SW 1271 (cell line): ENCODE measurements around the gene SYTL3.
"Not testable (repeated sequence)": the region's sequence is repeated elsewhere in the genome, so short reads cannot be mapped to it uniquely, and the experiment has no call there.

Experiments used
- DNase-seq, 2 experiments: peaks; one replicate each; lab custom pipeline; 2025; lab: John Stamatoyannopoulos, UW

SYTL3 gene

DNA sequence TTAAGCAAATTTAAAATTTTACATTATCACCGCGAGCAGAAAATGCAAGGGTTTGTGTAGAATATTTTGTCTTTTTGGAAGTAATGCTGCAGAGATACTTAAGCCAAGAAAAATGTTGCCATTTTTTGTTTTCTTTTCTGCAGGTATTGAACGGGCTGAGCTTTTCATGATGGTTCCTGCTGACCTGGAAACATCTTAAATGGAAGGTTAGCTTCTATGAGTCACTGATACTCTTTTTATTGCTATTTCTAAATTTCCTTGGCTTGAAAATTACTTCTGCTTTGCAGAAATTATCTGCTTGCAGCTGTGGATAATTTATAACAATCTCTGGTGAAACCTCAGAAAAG is 12.7 kb downstream of the SYTL3 start:
- DNase-seq: no peak

DNA sequence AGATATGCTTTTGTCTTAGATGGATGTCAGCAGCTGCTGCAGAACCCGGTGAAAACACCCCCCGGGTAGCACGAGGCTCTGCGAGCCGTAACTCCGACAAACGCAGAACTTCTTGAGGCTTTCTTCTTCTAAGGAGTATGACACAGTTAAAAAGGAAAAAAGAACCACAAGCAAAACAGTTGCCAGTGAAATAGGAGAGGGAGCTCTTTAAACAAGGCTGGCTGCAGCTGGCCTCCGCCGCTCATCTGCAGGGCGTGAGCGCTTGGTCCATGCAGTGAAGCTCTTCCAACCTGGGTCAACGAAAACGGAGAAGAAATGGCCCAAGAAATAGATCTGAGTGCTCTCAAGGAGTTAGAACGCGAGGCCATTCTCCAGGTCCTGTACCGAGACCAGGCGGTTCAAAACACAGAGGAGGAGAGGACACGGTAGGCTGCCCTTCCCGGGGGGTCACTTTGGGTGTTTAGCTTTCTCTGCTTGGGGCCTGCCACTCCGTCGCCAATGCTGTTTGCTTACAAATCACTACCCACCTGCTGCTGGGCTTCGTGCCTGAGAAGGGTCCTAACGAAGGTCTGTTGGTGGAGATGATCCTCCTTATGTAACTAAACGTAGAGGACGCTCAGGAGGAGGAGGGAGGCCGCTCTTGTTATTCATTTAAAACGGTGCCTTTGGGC is 13.2 kb downstream of the SYTL3 start:
- DNase-seq: no peak

DNA sequence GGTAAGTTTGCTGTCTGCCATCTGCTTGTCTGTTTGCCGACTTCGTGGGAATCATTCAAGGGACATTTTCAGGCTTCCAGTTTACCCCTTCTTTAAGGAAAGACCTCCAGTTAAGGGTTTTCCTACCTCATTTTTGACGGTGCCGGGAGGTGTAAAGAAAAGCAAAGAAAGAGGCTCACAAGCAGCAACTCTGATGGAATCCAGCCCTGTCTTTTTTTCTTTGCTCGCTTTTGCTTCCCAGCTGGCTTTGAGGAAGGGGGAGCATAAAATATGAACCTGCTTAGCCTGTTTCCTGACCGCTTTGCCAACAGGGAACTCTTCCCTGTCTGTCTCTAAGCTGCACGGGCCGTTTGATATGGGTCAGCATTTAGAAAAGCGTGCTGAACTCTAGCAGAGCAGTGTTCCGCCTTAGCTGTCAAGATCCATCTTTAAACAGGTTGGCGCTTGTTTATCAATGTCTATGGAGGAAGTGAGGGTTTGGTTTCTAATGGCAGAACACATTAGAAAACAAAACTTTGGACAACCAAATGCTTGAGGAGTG is 13.8 kb downstream of the SYTL3 start:
- DNase-seq: no peak

DNA sequence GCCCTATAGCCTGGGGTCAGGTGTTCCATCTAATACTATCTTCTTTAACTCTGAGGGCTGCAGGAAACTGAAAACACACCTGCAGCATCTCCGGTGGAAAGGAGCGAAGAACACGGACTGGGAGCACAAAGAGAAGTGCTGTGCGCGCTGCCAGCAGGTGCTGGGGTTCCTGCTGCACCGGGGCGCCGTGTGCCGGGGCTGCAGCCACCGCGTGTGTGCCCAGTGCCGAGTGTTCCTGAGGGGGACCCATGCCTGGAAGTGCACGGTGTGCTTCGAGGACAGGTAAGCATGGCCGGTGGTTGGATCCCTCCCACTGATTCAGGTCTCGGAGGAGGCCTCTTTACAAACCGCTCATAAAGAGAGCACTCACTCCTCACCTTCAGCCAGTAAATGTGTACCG is 15.5 kb downstream of the SYTL3 start:
- no peak for DNase-seq

DNA sequence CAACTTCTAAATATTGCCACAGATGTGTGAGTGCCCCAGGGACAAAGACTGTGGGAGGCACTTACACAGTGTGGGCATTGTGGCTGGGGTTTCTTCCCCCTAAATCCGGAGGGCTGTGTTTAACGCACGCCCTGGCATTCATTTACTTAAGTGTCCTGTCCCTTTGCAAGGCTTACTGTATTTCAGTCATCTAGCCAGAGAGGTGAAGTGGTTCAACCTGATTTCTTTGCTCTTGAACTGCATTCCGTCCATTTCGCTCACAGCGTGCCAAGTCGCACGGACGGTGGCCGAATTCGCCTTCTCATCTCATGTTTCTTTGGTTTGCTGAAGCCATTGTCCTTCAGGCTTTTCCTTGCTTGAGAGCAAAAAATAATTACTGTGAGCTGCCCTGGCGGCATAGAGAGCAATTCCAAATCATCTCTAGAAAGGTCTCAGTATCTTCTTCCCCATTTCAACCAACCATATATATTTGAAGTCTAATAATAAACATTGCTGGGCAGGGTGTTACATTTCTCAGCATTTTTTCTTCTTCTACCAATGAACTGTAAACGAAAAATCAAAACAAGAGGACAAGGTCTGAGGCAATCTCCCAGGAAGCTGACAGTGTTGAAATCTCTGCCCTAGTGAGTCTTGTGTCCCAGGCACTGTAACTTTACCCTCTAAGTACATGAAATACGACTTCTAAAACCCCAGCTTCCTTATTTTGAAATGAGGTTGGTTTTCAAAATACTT is 16.9 kb downstream of the SYTL3 start:
- no peak for DNase-seq

- DNase-seq: no peak
Observed at GRCh38 chr6:158667360-158667981, 17.6 kb downstream of the SYTL3 start.

DNA sequence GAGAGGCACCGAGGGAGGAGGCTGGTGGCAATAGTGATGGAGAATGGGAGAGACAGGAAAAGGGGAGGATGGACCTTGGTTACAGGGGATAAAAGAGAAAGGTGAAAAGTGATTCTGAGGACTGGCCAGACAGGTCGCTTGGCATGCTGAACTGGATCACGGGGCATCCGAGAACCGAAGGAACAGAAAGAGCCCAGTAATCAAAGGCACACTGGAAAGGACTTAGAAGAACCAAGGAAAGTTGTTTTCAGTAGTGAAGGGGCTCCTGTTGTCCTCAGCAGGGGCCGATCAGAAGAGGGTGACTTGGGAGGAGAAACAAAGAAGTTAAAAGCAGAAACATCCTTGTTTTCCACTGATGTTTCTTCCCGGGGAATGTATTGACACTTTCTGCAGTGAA is 18.9 kb downstream of the SYTL3 start:
- no peak for DNase-seq

- DNase-seq: no peak
Observed at GRCh38 chr6:158669145-158670035, 19.5 kb downstream of the SYTL3 start.

DNA sequence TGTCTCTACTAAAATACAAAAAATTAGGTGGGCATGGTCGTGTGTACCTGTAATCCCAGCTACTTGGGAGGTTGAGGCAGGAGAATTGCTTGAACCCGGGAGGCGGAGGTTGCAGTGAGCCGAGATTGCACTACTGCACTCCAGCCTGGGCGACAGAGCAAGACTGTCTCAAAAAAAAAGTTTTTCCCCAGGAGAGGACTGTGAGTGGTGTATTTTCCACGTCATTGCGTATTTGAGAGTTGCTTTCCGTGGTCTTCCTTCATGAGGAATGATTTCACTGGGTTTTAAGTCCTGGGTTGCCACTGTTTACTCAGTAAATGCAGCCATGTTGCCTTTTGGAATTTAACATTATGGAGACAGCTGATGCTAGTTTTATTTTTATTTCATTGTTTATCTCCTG is 22.3 kb downstream of the SYTL3 start:
- not testable (repeated sequence) for DNase-seq

DNA sequence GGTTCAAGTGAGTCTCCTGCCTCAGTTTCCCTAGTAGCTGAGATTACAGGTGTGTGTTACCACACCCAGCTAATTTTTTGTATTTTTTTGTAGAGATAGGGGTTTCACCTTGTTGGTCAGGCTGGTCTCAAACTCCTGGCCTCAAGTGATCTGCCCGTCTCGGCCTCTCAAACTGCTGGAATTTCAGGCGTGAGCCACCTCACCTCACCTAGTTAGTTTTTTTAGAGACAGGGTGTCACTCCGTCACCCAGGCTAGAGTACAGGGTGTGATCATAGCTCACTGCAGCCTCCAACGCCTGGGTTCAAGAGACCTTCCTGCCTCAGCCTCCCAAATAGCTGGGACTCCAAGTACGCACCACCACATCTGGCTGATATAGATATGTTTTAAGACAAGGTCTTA is 22.9 kb downstream of the SYTL3 start:
- no peak for DNase-seq

GRCh38 chr6:158674342-158675131 is 24.7 kb downstream of the SYTL3 start:
- DNase-seq: no peak

GRCh38 chr6:158677094-158677493 is 27.2 kb downstream of the SYTL3 start:
- DNase-seq: not testable (repeated sequence)

- DNase-seq: no peak
Observed at GRCh38 chr6:158677906-158678578, 28.2 kb downstream of the SYTL3 start.

DNA sequence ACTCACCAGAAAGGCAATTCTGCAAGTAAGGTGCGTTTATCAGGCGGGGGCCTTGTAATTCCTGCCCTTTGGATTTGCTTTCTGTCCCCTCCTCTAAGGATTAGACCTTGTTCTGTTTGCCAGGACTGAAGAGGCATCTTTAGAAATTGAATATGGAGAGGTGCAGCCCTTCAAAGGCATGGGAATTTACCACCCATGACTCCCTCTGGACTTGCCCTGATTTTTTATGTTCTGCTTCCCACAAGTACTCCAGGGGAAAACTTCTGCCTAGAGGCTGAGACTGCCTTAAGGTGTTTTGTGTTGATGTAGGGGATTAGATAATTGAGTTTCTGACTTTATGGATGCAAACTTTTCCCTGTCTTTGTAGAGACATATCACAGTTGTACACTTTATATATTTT is 30.2 kb downstream of the SYTL3 start:
- no peak for DNase-seq

GRCh38 chr6:158680481-158680880 is 30.6 kb downstream of the SYTL3 start:
- DNase-seq: no peak

- no peak for DNase-seq
Observed at GRCh38 chr6:158684311-158684710, 34.5 kb downstream of the SYTL3 start.

GRCh38 chr6:158684745-158685324 is 35.0 kb downstream of the SYTL3 start:
- no peak for DNase-seq

GRCh38 chr6:158686311-158686710 is 36.5 kb downstream of the SYTL3 start:
- DNase-seq: no peak

- DNase-seq: no peak
Observed at GRCh38 chr6:158686791-158687381, 37.0 kb downstream of the SYTL3 start.

DNA sequence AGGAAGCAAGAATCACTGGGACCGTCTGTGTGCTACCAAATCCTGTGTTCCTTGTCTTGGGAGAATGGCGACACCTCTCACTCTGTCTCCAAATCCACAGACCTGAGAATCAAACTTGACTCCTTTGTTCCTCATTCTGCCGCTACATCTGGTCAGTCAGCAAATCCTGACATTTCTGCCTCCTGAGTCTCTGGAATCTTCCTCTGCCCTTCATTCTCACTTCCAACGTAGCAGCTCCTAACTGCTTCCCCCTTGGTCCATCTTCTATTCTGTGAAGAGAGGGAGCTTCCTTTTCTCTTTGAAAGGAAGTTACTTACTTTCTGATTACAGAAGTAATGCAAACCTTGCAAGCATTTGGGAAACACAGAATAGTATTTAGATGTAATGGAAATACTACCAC is 37.7 kb downstream of the SYTL3 start:
- no peak for DNase-seq
